Measurements from ENCODE around the gene ACTR1B.
A peak's percentile ranks its signal among the peaks of the same experiment; 100 is the strongest.
"Not testable (repeated sequence)": the region's sequence is repeated elsewhere in the genome, so short reads cannot be mapped to it uniquely, and the experiment has no call there.

The ACTR1B gene

DNA sequence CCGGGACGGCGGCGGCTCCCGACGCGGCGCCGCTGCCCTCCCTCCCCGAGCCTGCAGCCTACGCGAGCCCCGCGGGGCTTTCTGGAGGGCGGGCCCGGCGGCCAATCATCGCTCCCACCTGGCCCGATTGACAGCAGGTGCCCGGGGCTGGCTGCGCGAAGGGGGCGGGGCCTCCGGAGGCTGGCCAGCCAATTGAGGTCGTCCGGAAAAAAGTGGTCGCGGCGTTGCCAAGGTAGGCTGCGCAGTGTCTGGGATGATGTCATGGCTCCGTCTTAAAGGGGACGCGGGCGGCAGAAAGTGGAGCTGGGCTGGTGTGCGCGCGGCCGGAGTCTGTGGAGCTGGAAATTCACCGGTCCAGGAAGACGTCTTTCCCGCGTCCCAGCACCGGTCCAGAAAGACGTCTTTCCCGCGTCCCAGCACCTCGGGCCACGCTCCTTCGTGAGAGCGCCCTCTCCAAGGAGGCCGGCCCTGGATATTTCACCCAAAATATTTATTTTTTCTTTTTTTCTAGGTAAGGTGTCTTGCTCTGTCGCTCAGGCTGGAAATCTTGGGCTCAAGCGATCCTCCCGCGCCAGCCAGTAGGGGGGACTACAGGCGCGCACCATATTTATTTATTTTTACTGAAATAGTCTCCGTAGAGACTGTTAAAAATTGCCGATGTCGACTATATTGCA lies at the start of gene ACTR1B:
Gene ACTR1B, minus strand, starts transcription at position 83 of the 674 bp plus-strand sequence. CDS start 154 bp downstream, outside the sequence.
- peak; percentile 82 to 97 for DNase-seq (ENCODE audit: low read depth in 1 of 2, low spot score in 1 of 2)
- TF ChIP-seq JUND (IDR thresholded peaks at IDR 0.05; ENCODE audit: low read depth): 0 out of 2 replicates have a peak, but pooled peaks have one; percentile 24
- in situ Hi-C loops (cut with HindIII; ENCODE audit: low pct_unique_long_range_greater_than_20kb, low sequenced_read_pairs): no loop called here

DNA sequence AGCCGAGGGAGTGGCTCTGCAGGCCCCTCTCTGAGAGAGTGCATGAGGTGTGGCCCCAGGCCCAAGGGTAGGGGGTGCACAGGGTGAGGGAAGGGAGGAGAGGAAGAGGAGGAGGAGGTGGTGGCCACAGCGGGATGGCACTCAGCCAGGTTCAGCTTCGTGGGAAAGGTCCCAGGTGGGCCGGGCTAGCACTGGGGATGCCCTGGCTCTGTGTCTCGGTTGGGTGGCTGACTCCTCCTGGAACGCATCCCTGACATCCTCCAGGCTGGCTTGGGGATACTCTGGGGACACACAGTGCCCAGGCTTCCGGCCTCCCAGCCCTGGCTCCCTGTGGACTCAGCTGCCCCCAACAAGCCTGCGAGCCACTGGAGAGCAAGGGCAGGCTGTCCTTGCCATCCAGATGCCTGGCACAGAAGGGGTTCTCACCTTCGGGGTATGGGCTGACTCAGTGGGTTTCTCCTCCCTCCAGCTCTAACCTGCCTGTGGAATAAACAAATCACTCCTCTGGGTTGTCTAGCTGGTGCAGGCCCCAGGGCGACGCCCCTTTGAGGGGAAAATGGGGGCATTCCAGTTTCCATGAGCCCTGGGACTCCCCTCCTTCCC lies 49.0 kb upstream of the ACTR1B start:
- in situ Hi-C loops (cut with HindIII; ENCODE audit: low pct_unique_long_range_greater_than_20kb, low sequenced_read_pairs): no loop called here
- TF ChIP-seq JUND (IDR thresholded peaks at IDR 0.05; ENCODE audit: low read depth): no peak
- DNase-seq (ENCODE audit: low read depth in 1 of 2, low spot score in 1 of 2): no peak

- in situ Hi-C loops (cut with HindIII; ENCODE audit: low pct_unique_long_range_greater_than_20kb, low sequenced_read_pairs); DNase-seq (ENCODE audit: low read depth in 1 of 2, low spot score in 1 of 2): not testable (repeated sequence)
Observed at GRCh38 chr2:97712175-97712574, 48.3 kb upstream of the ACTR1B start.

DNA sequence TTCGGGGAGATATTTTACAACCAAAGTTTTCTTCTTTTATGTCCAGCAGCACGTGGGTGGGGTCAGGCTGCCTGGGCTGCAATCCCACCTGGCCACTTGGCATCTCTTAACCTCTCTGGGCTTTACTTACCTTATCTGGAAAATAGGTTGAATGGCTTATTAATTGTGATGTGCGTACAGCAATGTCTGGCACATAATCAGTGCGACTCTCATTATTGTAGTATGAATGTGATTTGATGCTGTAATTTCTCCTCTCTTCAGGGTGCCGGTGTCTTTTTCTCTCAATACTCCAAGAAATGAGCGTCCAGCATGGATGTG lies 47.5 kb upstream of the ACTR1B start:
- DNase-seq (ENCODE audit: low read depth in 1 of 2, low spot score in 1 of 2): no peak
- in situ Hi-C loops (cut with HindIII; ENCODE audit: low pct_unique_long_range_greater_than_20kb, low sequenced_read_pairs): no loop called here

GRCh38 chr2:97708608-97709007 lies 44.8 kb upstream of the ACTR1B start:
- in situ Hi-C loops (cut with HindIII; ENCODE audit: low pct_unique_long_range_greater_than_20kb, low sequenced_read_pairs): no loop called here
- TF ChIP-seq JUND (IDR thresholded peaks at IDR 0.05; ENCODE audit: low read depth): no peak
- DNase-seq (ENCODE audit: low read depth in 1 of 2, low spot score in 1 of 2): no peak

More for the DNA sequence above, 47.5 kb upstream of the ACTR1B start:
- no peak for TF ChIP-seq JUND (IDR thresholded peaks at IDR 0.05; ENCODE audit: low read depth)

GRCh38 chr2:97708048-97708380 lies 44.2 kb upstream of the ACTR1B start:
- TF ChIP-seq JUND (IDR thresholded peaks at IDR 0.05; ENCODE audit: low read depth): no peak
- no peak for DNase-seq (ENCODE audit: low read depth in 1 of 2, low spot score in 1 of 2)
- in situ Hi-C loops (cut with HindIII; ENCODE audit: low pct_unique_long_range_greater_than_20kb, low sequenced_read_pairs): no loop called here

- DNase-seq (ENCODE audit: low read depth in 1 of 2, low spot score in 1 of 2): no peak
- in situ Hi-C loops (cut with HindIII; ENCODE audit: low pct_unique_long_range_greater_than_20kb, low sequenced_read_pairs): no loop called here
- TF ChIP-seq JUND (IDR thresholded peaks at IDR 0.05; ENCODE audit: low read depth): no peak
Observed at GRCh38 chr2:97707362-97708047, 43.7 kb upstream of the ACTR1B start.

- TF ChIP-seq JUND (IDR thresholded peaks at IDR 0.05; ENCODE audit: low read depth): no peak
- no peak for DNase-seq (ENCODE audit: low read depth in 1 of 2, low spot score in 1 of 2)
- in situ Hi-C loops (cut with HindIII; ENCODE audit: low pct_unique_long_range_greater_than_20kb, low sequenced_read_pairs): no loop called here
Observed at GRCh38 chr2:97706708-97707345, 43.0 kb upstream of the ACTR1B start.

- TF ChIP-seq JUND (IDR thresholded peaks at IDR 0.05; ENCODE audit: low read depth): no peak
- in situ Hi-C loops (cut with HindIII; ENCODE audit: low pct_unique_long_range_greater_than_20kb, low sequenced_read_pairs): no loop called here
- DNase-seq (ENCODE audit: low read depth in 1 of 2, low spot score in 1 of 2): no peak
Observed at GRCh38 chr2:97706112-97706511, 42.3 kb upstream of the ACTR1B start.

- in situ Hi-C loops (cut with HindIII; ENCODE audit: low pct_unique_long_range_greater_than_20kb, low sequenced_read_pairs): no loop called here
- TF ChIP-seq JUND (IDR thresholded peaks at IDR 0.05; ENCODE audit: low read depth): no peak
- DNase-seq (ENCODE audit: low read depth in 1 of 2, low spot score in 1 of 2): no peak
Observed at GRCh38 chr2:97704989-97705388, 41.1 kb upstream of the ACTR1B start.

DNA sequence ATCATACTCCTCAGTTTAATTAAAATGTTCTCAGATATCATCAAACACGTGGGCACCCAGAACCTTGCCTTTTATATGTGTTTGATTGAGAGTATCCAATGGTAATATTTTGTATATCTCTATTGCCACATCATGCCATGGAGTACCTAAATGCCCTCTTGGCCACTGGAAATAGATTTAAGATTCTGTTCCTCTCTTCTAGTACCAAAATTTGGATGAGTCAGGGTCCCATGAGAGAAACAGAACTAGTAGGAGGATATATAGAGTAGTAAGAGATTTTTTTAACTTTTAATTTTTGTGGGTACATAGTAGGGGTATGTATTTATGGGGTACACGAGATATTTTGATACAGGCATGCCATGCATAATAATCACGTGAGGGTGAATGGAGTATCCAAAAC lies 39.9 kb upstream of the ACTR1B start:
- TF ChIP-seq JUND (IDR thresholded peaks at IDR 0.05; ENCODE audit: low read depth): no peak
- DNase-seq (ENCODE audit: low read depth in 1 of 2, low spot score in 1 of 2): no peak
- in situ Hi-C loops (cut with HindIII; ENCODE audit: low pct_unique_long_range_greater_than_20kb, low sequenced_read_pairs): no loop called here

DNA sequence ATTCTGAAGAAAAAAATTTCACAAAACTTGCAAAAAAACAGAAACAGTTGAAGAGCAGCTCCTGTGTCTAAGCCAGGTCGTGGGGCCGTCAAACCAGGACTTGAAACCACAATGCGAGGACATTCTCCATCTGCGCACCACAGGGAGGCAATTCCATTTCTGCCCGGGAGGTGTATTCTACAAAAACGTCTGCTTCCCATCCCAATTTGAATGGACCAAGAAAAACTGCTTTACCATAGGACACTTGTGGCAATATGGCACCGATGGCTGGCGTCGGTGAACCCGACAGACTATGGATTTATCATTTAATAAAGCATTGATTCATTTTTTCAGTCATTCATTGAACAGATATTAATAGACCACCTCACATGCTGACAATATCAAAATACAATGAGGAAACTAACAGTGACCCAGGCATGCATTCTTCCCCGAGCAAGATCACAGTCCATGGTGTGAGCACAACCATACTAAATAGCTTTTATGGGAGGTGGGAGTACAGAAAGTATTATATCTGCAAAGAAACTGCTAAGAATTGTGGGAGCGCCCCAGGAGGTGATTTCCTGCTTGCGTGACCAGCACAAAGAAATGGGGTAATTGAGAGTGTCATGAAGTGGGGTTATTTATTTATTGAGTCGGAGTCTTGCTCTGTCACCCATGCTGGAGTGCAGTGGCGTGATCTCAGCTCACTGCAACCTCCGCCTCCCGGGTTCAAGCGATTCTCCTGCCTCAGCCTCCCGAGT lies 39.1 kb upstream of the ACTR1B start:
- in situ Hi-C loops (cut with HindIII; ENCODE audit: low pct_unique_long_range_greater_than_20kb, low sequenced_read_pairs): no loop called here
- no peak for TF ChIP-seq JUND (IDR thresholded peaks at IDR 0.05; ENCODE audit: low read depth)
- DNase-seq (ENCODE audit: low read depth in 1 of 2, low spot score in 1 of 2): no peak

Data from T47D (cell line).